Measurements from ENCODE around the gene CNIH4. TPM values are rescaled to one million over a fixed set of nuclear protein-coding genes. Genes with fewer than 3 reads are reported as not detected.

CNIH4 gene
- total RNA-seq, 1 donor from 2014 or later, result 91.8 TPM

GRCh38 chr1:224387943-224388342, 31.3 kb downstream of the CNIH4 start:
- Histone ChIP-seq H3K27ac (no peak overlapping the region), H3K4me1 (no peaks in the 10 kb centered on the region)
- no peaks in the 10 kb centered on the region for H3K4me1 Mint-ChIP-seq

GRCh38 chr1:224390517-224390916, 33.8 kb downstream of the CNIH4 start:
- Mint-ChIP-seq H3K27ac (no peak overlapping the region), H3K36me3 (peaks cover 30% of the 10 kb centered on the region), H3K4me3 (no peak overlapping the region), H3K9me3 (no peaks in the 10 kb centered on the region), H3K27me3 (ENCODE audit: insufficient read depth, low read depth) (no peaks in the 10 kb centered on the region), H3K4me1 (no peaks in the 10 kb centered on the region)
- no peaks in the 10 kb centered on the region for H3K4me1 ChIP-seq
- DNase-seq (ENCODE audit: low spot score), result no peak
- no peak overlapping the region for H3K4me2 ChIP-seq
- no peak overlapping the region for H2AFZ ChIP-seq (replicated peaks)
- peaks cover 14% of the 10 kb centered on the region for H3F3A ChIP-seq (ENCODE audit: low read depth)
- no peaks in the 10 kb centered on the region for H4K20me1 ChIP-seq (ENCODE audit: low read depth)
- H3K9me3 ChIP-seq (ENCODE audit: low read depth), result no peaks in the 10 kb centered on the region
- no peak overlapping the region for H3K27ac ChIP-seq
- H3K36me3 ChIP-seq, result peaks cover 5% of the 10 kb centered on the region
- no peak overlapping the region for H3K4me3 ChIP-seq
- no peak overlapping the region for H3K9ac ChIP-seq
- H3K79me2 ChIP-seq (ENCODE audit: low read depth), result no peaks in the 10 kb centered on the region
- TF ChIP-seq EZH2phosphoT487 (IDR thresholded peaks at IDR 0.05) (no peak), EZH2 (IDR thresholded peaks at IDR 0.05) (no peak)
- TF ChIP-seq, protein P1, sequence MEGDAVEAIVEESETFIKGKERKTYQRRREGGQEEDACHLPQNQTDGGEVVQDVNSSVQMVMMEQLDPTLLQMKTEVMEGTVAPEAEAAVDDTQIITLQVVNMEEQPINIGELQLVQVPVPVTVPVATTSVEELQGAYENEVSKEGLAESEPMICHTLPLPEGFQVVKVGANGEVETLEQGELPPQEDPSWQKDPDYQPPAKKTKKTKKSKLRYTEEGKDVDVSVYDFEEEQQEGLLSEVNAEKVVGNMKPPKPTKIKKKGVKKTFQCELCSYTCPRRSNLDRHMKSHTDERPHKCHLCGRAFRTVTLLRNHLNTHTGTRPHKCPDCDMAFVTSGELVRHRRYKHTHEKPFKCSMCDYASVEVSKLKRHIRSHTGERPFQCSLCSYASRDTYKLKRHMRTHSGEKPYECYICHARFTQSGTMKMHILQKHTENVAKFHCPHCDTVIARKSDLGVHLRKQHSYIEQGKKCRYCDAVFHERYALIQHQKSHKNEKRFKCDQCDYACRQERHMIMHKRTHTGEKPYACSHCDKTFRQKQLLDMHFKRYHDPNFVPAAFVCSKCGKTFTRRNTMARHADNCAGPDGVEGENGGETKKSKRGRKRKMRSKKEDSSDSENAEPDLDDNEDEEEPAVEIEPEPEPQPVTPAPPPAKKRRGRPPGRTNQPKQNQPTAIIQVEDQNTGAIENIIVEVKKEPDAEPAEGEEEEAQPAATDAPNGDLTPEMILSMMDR (IDR thresholded peaks at IDR 0.05), result no peak
- H3K27me3 ChIP-seq, result no peaks in the 10 kb centered on the region

More at GRCh38 chr1:224387943-224388342, 31.3 kb downstream of the CNIH4 start:
- no peak overlapping the region for H3K9ac ChIP-seq
- H3K4me3 ChIP-seq, result no peak overlapping the region
- no peak for DNase-seq (ENCODE audit: low spot score)
- H3K4me2 ChIP-seq, result no peak overlapping the region
- no peak overlapping the region for H3K27ac Mint-ChIP-seq
- H3F3A ChIP-seq (ENCODE audit: low read depth), result peaks cover 23% of the 10 kb centered on the region
- no peak overlapping the region for H3K4me3 Mint-ChIP-seq
- no peaks in the 10 kb centered on the region for H3K9me3 ChIP-seq (ENCODE audit: low read depth)
- H3K27me3 ChIP-seq, result no peaks in the 10 kb centered on the region
- no peaks in the 10 kb centered on the region for H3K79me2 ChIP-seq (ENCODE audit: low read depth)
- no peaks in the 10 kb centered on the region for H3K9me3 Mint-ChIP-seq
- H3K36me3 Mint-ChIP-seq, result peaks cover 27% of the 10 kb centered on the region
- no peaks in the 10 kb centered on the region for H4K20me1 ChIP-seq (ENCODE audit: low read depth)
- no peak overlapping the region for H2AFZ ChIP-seq (replicated peaks)
- TF ChIP-seq EZH2 (IDR thresholded peaks at IDR 0.05) (no peak), EZH2phosphoT487 (IDR thresholded peaks at IDR 0.05) (no peak)
- TF ChIP-seq, protein P1 (IDR thresholded peaks at IDR 0.05), result no peak
- peaks cover 8% of the 10 kb centered on the region for H3K36me3 ChIP-seq
- H3K27me3 Mint-ChIP-seq (ENCODE audit: insufficient read depth, low read depth), result no peaks in the 10 kb centered on the region

- Histone ChIP-seq H3K4me3 (no peak overlapping the region), H3K27ac (no peak overlapping the region), H3F3A (ENCODE audit: low read depth) (peaks cover 7% of the 10 kb centered on the region), H3K9me3 (ENCODE audit: low read depth) (no peaks in the 10 kb centered on the region), H2AFZ (replicated peaks) (no peak overlapping the region), H3K79me2 (ENCODE audit: low read depth) (no peaks in the 10 kb centered on the region), H3K27me3 (no peaks in the 10 kb centered on the region), H3K36me3 (peaks cover 18% of the 10 kb centered on the region), H3K4me1 (no peaks in the 10 kb centered on the region), H3K4me2 (no peak overlapping the region), H3K9ac (no peak overlapping the region), H4K20me1 (ENCODE audit: low read depth) (no peaks in the 10 kb centered on the region)
- H3K27ac Mint-ChIP-seq, result no peak overlapping the region
- H3K4me1 Mint-ChIP-seq, result no peaks in the 10 kb centered on the region
- no peaks in the 10 kb centered on the region for H3K27me3 Mint-ChIP-seq (ENCODE audit: insufficient read depth, low read depth)
- no peak overlapping the region for H3K4me3 Mint-ChIP-seq
- H3K36me3 Mint-ChIP-seq, result peaks cover 47% of the 10 kb centered on the region
- no peaks in the 10 kb centered on the region for H3K9me3 Mint-ChIP-seq
- TF ChIP-seq EZH2 (IDR thresholded peaks at IDR 0.05), result no peak
- TF ChIP-seq, protein P1 (IDR thresholded peaks at IDR 0.05), result no peak
- no peak for DNase-seq (ENCODE audit: low spot score)
Measured at GRCh38 chr1:224392411-224393249, 36.0 kb downstream of the CNIH4 start.
